Keratinocyte (primary cell): ENCODE data around the gene CCDC80. TPM values are rescaled to one million over a fixed set of nuclear protein-coding genes. Genes with fewer than 3 reads are reported as not detected.

Source experiments
- DNase-seq: peaks from one replicate; pipeline ENCODE4 v3.0.0-alpha.2; 2011; ENCODE audit warnings: low read depth, missing footprints, low spot score
- FAIRE-seq: peaks from 2 replicates; lab custom pipeline; 2011; peaks lifted over from hg19 to GRCh38; lab: Jason Lieb, UNC
- H2AFZ ChIP-seq: 2 replicates; pipeline ENCODE4 v1.6.0; 2012; ENCODE audit warnings: low read length, control low read depth, inconsistent platforms; ENCODE audit not compliant: control insufficient read depth
- H3K27ac ChIP-seq: 2 replicates; pipeline ENCODE4 v1.5.1; 2011; ENCODE audit warnings: low read length; ENCODE audit not compliant: control insufficient read depth, insufficient read depth
- H3K27me3 ChIP-seq: 3 replicates; pipeline ENCODE4 v1.6.0; 2011; ENCODE audit warnings: low read length; ENCODE audit not compliant: control insufficient read depth, insufficient read depth; ENCODE audit errors: extremely low read depth
- H3K36me3 ChIP-seq, 2 experiments: 2 replicates in 1 of 2; 3 replicates in 1 of 2; pipeline ENCODE4 v1.5.1; 2011; ENCODE audit warnings: low read length in 2 of 2, mild to moderate bottlenecking in 1 of 2; ENCODE audit not compliant: control insufficient read depth in 2 of 2, insufficient read depth in 2 of 2; ENCODE audit errors: extremely low read depth in 1 of 2
- H3K4me1 ChIP-seq: 3 replicates; pipeline ENCODE4 v1.5.1; 2011; ENCODE audit warnings: low read length; ENCODE audit not compliant: control insufficient read depth, insufficient read depth; ENCODE audit errors: extremely low read depth
- H3K4me2 ChIP-seq: 3 replicates; pipeline ENCODE4 v1.6.0; 2011; ENCODE audit warnings: low read depth, low read length; ENCODE audit not compliant: control insufficient read depth, insufficient read depth; ENCODE audit errors: extremely low read depth
- H3K4me3 ChIP-seq, 3 experiments: fragments of 200-600 bp in 1 of 3; sonication (generic) in 1 of 3; 2 replicates in 2 of 3; 3 replicates in 1 of 3; pipeline ENCODE4 v1.5.1; 2011 to 2016; ENCODE audit warnings: low read length in 3 of 3, mild to moderate bottlenecking in 3 of 3, control low read depth in 2 of 3, inconsistent platforms in 1 of 3, low read depth in 1 of 3, mixed read lengths in 1 of 3, mixed run types in 1 of 3, moderate library complexity in 1 of 3; ENCODE audit not compliant: control insufficient read depth in 2 of 3, insufficient read depth in 2 of 3; ENCODE audit errors: extremely low read depth in 1 of 3
- H3K79me2 ChIP-seq: 2 replicates; pipeline ENCODE4 v1.6.0; 2012; ENCODE audit warnings: low read length; ENCODE audit not compliant: control insufficient read depth, insufficient read depth
- H3K9ac ChIP-seq: 3 replicates; pipeline ENCODE4 v1.6.0; 2011; ENCODE audit warnings: low read length; ENCODE audit not compliant: control insufficient read depth, insufficient read depth; ENCODE audit errors: extremely low read depth
- H3K9me1 ChIP-seq: 3 replicates; pipeline ENCODE4 v1.6.0; 2011; ENCODE audit warnings: low read length; ENCODE audit not compliant: control insufficient read depth, insufficient read depth; ENCODE audit errors: extremely low read depth
- H3K9me3 ChIP-seq: 2 replicates; pipeline ENCODE4 v1.5.1; 2012; ENCODE audit warnings: low read depth, low read length; ENCODE audit not compliant: control insufficient read depth
- H4K20me1 ChIP-seq: 3 replicates; pipeline ENCODE4 v1.6.0; 2011; ENCODE audit warnings: low read length; ENCODE audit not compliant: control insufficient read depth, insufficient read depth; ENCODE audit errors: extremely low read depth
- EZH2 ChIP-seq: IDR thresholded peaks from one replicate; pipeline ENCODE4 v1.6.1; 2012; ENCODE audit warnings: inconsistent platforms, mild to moderate bottlenecking, low read length, moderate library complexity
- dilution Hi-C: fragments of 300-500 bp; cut with MboI; formaldehyde crosslinking; loops from one replicate; pipeline ENCODE4 v1.7.0; 2020; ENCODE audit warnings: low sequenced_read_pairs; ENCODE audit not compliant: extremely low pct_ligation_motif_present
- polyA plus RNA-seq, 5 experiments: library from polyadenylated mRNA; depleted of rRNA in 3 of 5; stranded (reverse) in 3 of 5; stranded (forward) in 1 of 5; unstranded in 1 of 5; fragments of >200 nt; gene quantifications; 1 replicate in 1 of 5; 2 replicates in 3 of 5; 3 replicates in 1 of 5; pipeline versions ENCODE4 v1.2.1 to v1.2.3, GENCODE V29; 2011 to 2012; ENCODE audit warnings: missing spikeins in 2 of 5, low read depth in 1 of 5, low replicate concordance in 1 of 5
- TF ChIP-seq, protein P1 (sequence below), 3 experiments: IDR thresholded peaks in 1 of 3; conservative IDR thresholded peaks in 1 of 3; optimal IDR thresholded peaks in 1 of 3; 2 replicates in 2 of 3; 3 replicates in 1 of 3; pipeline versions ENCODE3 to v1.5.1; 2011; ENCODE audit warnings: low read length in 3 of 3, mild to moderate bottlenecking in 3 of 3, moderate library complexity in 2 of 3, control low read depth in 1 of 3, inconsistent platforms in 1 of 3; ENCODE audit not compliant: insufficient read depth in 2 of 3; ENCODE audit errors: extremely low read depth in 1 of 3

CCDC80 gene
- polyA plus RNA-seq, 1 donor (not counting 4 experiments of a cell fraction or from before 2014, with no cell fraction given) = 12.8 TPM

- H3K4me3 ChIP-seq = no peak overlapping the region
- TF ChIP-seq, protein P1, sequence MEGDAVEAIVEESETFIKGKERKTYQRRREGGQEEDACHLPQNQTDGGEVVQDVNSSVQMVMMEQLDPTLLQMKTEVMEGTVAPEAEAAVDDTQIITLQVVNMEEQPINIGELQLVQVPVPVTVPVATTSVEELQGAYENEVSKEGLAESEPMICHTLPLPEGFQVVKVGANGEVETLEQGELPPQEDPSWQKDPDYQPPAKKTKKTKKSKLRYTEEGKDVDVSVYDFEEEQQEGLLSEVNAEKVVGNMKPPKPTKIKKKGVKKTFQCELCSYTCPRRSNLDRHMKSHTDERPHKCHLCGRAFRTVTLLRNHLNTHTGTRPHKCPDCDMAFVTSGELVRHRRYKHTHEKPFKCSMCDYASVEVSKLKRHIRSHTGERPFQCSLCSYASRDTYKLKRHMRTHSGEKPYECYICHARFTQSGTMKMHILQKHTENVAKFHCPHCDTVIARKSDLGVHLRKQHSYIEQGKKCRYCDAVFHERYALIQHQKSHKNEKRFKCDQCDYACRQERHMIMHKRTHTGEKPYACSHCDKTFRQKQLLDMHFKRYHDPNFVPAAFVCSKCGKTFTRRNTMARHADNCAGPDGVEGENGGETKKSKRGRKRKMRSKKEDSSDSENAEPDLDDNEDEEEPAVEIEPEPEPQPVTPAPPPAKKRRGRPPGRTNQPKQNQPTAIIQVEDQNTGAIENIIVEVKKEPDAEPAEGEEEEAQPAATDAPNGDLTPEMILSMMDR (optimal IDR thresholded peaks at IDR 0.05 in 1 of 3, IDR thresholded peaks at IDR 0.05 in 1 of 3, conservative IDR thresholded peaks at IDR 0.05 in 1 of 3; ENCODE audit: extremely low read depth in 1 of 3, insufficient read depth in 2 of 3, low read length in 3 of 3) = no peak
- no peak for TF ChIP-seq EZH2
- H3K36me3 ChIP-seq = no peaks in the 10 kb centered on the region
- no peak overlapping the region for H2AFZ ChIP-seq
- H3K27me3 ChIP-seq = no peaks in the 10 kb centered on the region
- no peaks in the 10 kb centered on the region for H3K9me1 ChIP-seq
- FAIRE-seq (no peak), DNase-seq (no peak)
- H3K9me3 ChIP-seq = no peaks in the 10 kb centered on the region
- no peaks in the 10 kb centered on the region for H3K79me2 ChIP-seq
- no peaks in the 10 kb centered on the region for H4K20me1 ChIP-seq
- dilution Hi-C loops = no loop called here
- H3K4me2 ChIP-seq = no peak overlapping the region
- peaks cover 16% of the 10 kb centered on the region for H3K4me1 ChIP-seq
- H3K9ac ChIP-seq = no peak overlapping the region
- no peak overlapping the region for H3K27ac ChIP-seq
Measured at GRCh38 chr3:112633757-112634156, 7.2 kb downstream of the CCDC80 start.

DNA sequence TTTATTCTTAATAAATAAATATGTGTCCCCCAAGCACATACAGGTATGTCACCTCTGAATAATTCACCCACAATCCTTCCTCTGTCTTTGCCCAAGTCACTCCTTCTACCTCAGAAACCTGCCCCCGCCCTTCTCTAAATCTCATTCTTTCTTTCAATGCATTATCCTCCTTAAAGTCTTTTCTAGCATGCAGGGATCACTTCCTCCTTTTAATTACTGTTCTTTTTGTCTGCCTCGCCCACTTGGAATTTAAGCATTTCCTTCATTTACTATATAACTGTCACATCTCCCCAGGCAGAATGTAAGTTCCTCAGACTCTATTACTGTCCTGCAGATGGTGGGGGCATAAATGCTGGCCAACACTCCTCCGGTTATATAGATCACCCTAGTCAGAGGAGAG is 7.8 kb downstream of the CCDC80 start:
- H3K36me3 ChIP-seq = no peaks in the 10 kb centered on the region
- no peaks in the 10 kb centered on the region for H3K9me1 ChIP-seq
- no peaks in the 10 kb centered on the region for H3K79me2 ChIP-seq
- H3K9ac ChIP-seq = no peak overlapping the region
- no peaks in the 10 kb centered on the region for H3K27me3 ChIP-seq
- no peak overlapping the region for H2AFZ ChIP-seq
- no peak for TF ChIP-seq EZH2
- TF ChIP-seq, protein P1 (optimal IDR thresholded peaks at IDR 0.05 in 1 of 3, IDR thresholded peaks at IDR 0.05 in 1 of 3, conservative IDR thresholded peaks at IDR 0.05 in 1 of 3; ENCODE audit: extremely low read depth in 1 of 3, insufficient read depth in 2 of 3, low read length in 3 of 3) = no peak
- no peak overlapping the region for H3K27ac ChIP-seq
- DNase-seq = no peak
- dilution Hi-C loops = no loop called here
- no peak overlapping the region for H3K4me3 ChIP-seq
- H3K9me3 ChIP-seq = no peaks in the 10 kb centered on the region
- no peaks in the 10 kb centered on the region for H4K20me1 ChIP-seq
- FAIRE-seq = no peak
- H3K4me1 ChIP-seq = peaks cover 16% of the 10 kb centered on the region
- no peak overlapping the region for H3K4me2 ChIP-seq
